OCI-LY3 (cell line): ENCODE measurements around the gene IL17REL.

ENCODE experiments used
- EZH2phosphoT487 ChIP-seq: fragments of 200-600 bp; shearing (Covaris generic); IDR thresholded peaks from 2 replicates; pipeline ENCODE4 v1.6.1; 2018; ENCODE audit warnings: antibody characterized with exemption, mixed run types, low read depth
- TF ChIP-seq, protein P1 (sequence below): fragments of 200-600, 300-600 bp; sonication (generic); IDR thresholded peaks from 2 replicates; pipeline ENCODE4 v1.5.1; 2014; ENCODE audit warnings: antibody characterized with exemption, low read length, low read depth

DNA sequence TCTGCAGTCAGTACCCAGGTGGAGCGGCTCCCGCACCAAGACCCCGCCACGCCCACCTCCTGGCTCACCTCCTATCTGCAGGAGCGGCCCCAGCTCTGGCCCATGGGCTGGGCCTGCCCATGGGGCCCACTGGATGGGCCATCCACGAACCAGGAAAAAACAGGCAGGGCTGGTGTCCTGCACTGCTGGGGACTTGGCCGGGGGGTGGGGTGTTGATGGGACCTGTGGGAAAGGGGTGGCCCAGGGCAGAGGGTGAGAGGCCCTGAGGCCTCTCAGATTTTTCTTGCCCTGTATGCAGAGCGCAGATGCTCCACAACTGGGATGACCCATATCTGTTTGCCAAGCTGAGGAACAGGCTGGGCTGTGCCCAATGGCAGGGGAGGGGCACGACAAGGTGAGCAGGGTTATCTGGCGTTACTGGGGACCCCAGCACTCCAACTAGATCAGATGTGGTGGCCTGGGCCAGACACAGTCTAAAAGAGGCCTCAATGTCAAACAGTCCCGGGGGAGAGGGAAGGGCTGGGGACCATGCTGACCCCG is 54.7 kb downstream of the IL17REL start:
- TF ChIP-seq, protein P1, sequence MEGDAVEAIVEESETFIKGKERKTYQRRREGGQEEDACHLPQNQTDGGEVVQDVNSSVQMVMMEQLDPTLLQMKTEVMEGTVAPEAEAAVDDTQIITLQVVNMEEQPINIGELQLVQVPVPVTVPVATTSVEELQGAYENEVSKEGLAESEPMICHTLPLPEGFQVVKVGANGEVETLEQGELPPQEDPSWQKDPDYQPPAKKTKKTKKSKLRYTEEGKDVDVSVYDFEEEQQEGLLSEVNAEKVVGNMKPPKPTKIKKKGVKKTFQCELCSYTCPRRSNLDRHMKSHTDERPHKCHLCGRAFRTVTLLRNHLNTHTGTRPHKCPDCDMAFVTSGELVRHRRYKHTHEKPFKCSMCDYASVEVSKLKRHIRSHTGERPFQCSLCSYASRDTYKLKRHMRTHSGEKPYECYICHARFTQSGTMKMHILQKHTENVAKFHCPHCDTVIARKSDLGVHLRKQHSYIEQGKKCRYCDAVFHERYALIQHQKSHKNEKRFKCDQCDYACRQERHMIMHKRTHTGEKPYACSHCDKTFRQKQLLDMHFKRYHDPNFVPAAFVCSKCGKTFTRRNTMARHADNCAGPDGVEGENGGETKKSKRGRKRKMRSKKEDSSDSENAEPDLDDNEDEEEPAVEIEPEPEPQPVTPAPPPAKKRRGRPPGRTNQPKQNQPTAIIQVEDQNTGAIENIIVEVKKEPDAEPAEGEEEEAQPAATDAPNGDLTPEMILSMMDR = no peak
- TF ChIP-seq EZH2phosphoT487 = no peak
